ENCODE measurements around the gene TDP2. TPM values are rescaled to one million over a fixed set of nuclear protein-coding genes. Genes with fewer than 3 reads are reported as not detected.

TDP2 gene
- total and polyA plus RNA-seq, 2 donors (not counting 3 experiments of a cell fraction or from before 2014, with no cell fraction given): 13.7 to 39.2 TPM

GRCh38 chr6:24692848-24693592, 26.3 kb upstream of the TDP2 start:
- Histone ChIP-seq H3K27me3 (ENCODE audit: control insufficient read depth in 2 of 2, insufficient read depth in 2 of 2, low read length in 2 of 2) (no peaks in the 10 kb centered on the region), H3K9me3 (replicated peaks; ENCODE audit: control insufficient read depth, insufficient read depth, low read length) (no peaks in the 10 kb centered on the region), H3K79me2 (ENCODE audit: control insufficient read depth, insufficient read depth, low read length) (no peaks in the 10 kb centered on the region), H4K20me1 (replicated peaks; ENCODE audit: control insufficient read depth, extremely low read depth, insufficient read depth, low read length) (no peaks in the 10 kb centered on the region), H3K4me2 (ENCODE audit: insufficient read depth, low read length) (no peak overlapping the region), H3K9ac (replicated peaks; ENCODE audit: extremely low read depth, insufficient read depth, low read length) (no peak overlapping the region), H2AFZ (ENCODE audit: low read depth, low read length) (no peak overlapping the region), H3K4me1 (ENCODE audit: control insufficient read depth, extremely low read depth, insufficient read depth, low read length) (no peaks in the 10 kb centered on the region), H3K36me3 (ENCODE audit: control insufficient read depth in 2 of 2, extremely low read depth in 1 of 2, insufficient read depth in 2 of 2, low read length in 2 of 2) (no peaks in the 10 kb centered on the region), H3K27ac (ENCODE audit: insufficient read depth, low read depth, low read length) (no peak overlapping the region), H3K9me1 (replicated peaks; ENCODE audit: control insufficient read depth, extremely low read depth, insufficient read depth, low read length) (no peaks in the 10 kb centered on the region), H3K4me3 (replicated peaks in 1 of 3; ENCODE audit: insufficient read depth in 1 of 3, low read depth in 1 of 3, low read length in 3 of 3) (no peak overlapping the region)
- CTCF ChIA-PET: interaction anchor here (8.8 kb wide), 1 partner anchor 110 kb away, joined by 124 read pairs; no protein-coding TSS in a partner anchor
- TF ChIP-seq POLR2A (IDR thresholded peaks at IDR 0.05; ENCODE audit: low read depth, low read length) (no peak), CTCF (IDR thresholded peaks at IDR 0.05; ENCODE audit: extremely low read depth in 1 of 2, insufficient read depth in 1 of 2, low read depth in 1 of 2, low read length in 2 of 2) (no peak), JUN (IDR thresholded peaks at IDR 0.05; ENCODE audit: borderline replicate concordance, insufficient read depth, insufficient read length, low read depth) (no peak), GATA2 (IDR thresholded peaks at IDR 0.05; ENCODE audit: insufficient read depth, insufficient read length, low read depth, low read length) (no peak), POLR2AphosphoS5 (IDR thresholded peaks at IDR 0.05; ENCODE audit: insufficient read depth, low read depth, low read length) (no peak), EZH2 (IDR thresholded peaks at IDR 0.05; ENCODE audit: borderline replicate concordance, low read depth, low read length, severe bottlenecking) (no peak), FOS (IDR thresholded peaks at IDR 0.05; ENCODE audit: borderline replicate concordance, insufficient read depth, low read length) (no peak), MYC (IDR thresholded peaks at IDR 0.05; ENCODE audit: low read depth, low read length) (no peak)
- TF ChIP-seq, protein P1, sequence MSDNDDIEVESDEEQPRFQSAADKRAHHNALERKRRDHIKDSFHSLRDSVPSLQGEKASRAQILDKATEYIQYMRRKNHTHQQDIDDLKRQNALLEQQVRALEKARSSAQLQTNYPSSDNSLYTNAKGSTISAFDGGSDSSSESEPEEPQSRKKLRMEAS (IDR thresholded peaks at IDR 0.05; ENCODE audit: insufficient read depth, insufficient read length): no peak
- FAIRE-seq (no peak), DNase-seq (ENCODE audit: low read depth, low spot score) (no peak)
- dilution Hi-C loops (cut with MboI; ENCODE audit: extremely low pct_ligation_motif_present, low sequenced_read_pairs) (no loop called here), intact Hi-C loops (cut with micrococcal nuclease) (loop anchor here (10.0 kb wide), 1 partner anchor 408 kb away; no protein-coding TSS in a partner anchor)
- POLR2A ChIA-PET: interaction anchor here (0.6 kb wide), 1 partner anchor 108 kb away, joined by 3 read pairs; no protein-coding TSS in a partner anchor
- BruUV-seq (replicated peaks): no TSS peak
